Measurements from ENCODE around the gene CNST. TPM values are rescaled to one million over a fixed set of nuclear protein-coding genes. Genes with fewer than 3 reads are reported as not detected.
"Not testable (repeated sequence)": the region's sequence is repeated elsewhere in the genome, so short reads cannot be mapped to it uniquely, and the experiment has no call there.

Gene CNST
- total RNA-seq, 2 experiments from 2014 or later: 26.9 to 30.4 TPM

DNA sequence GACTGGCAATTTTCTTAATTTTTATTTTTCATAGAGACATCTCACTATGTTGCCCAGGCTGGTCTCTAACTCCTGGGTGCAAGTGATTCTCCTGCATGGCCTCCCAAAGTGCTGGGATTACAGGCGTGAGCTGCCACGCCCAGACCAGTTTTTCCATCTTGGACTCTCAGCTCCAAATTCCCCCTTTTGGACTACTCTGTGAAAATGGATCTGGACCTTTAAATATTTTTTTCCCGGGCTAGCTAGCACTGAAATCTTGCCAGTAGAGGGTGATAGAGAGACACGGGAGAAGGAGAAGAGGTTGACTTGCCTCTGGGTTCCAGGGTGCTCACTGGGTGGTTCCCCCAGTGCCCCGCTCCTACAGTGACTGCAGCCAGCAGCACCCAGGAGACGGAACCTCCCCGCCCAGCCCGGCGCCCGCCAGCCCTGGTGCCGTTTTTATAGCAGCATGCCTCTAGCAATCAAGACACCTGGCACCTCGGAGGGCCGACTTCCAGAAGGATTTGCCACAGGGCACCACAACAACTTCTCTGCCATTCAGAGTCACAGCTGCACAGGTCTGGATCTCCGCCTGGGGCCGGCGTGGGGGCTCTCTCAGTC lies 123.3 kb downstream of the CNST start:
- peaks cover 11% of the 10 kb centered on the region for H3K9me3 Mint-ChIP-seq (ENCODE audit: insufficient read depth)
- no peaks in the 10 kb centered on the region for H3K27me3 Mint-ChIP-seq (ENCODE audit: low read depth)
- ChIA-PET CTCF (interaction anchor here (0.6 to 2.1 kb wide), 17 partner anchors 8 to 192 kb away, joined by 3 to 22 read pairs (median 3); partner anchors contain the start of gene SCCPDH), POLR2A (no interaction called here)
- no peak overlapping the region for H3K27ac Mint-ChIP-seq
- no peak overlapping the region for H3K4me3 Mint-ChIP-seq
- ATAC-seq (peak; percentile 98), DNase-seq (peak; percentile 66)
- H3K36me3 Mint-ChIP-seq (ENCODE audit: low read depth): peaks cover 5% of the 10 kb centered on the region
- no peaks in the 10 kb centered on the region for H3K4me1 Mint-ChIP-seq (ENCODE audit: low read depth)

DNA sequence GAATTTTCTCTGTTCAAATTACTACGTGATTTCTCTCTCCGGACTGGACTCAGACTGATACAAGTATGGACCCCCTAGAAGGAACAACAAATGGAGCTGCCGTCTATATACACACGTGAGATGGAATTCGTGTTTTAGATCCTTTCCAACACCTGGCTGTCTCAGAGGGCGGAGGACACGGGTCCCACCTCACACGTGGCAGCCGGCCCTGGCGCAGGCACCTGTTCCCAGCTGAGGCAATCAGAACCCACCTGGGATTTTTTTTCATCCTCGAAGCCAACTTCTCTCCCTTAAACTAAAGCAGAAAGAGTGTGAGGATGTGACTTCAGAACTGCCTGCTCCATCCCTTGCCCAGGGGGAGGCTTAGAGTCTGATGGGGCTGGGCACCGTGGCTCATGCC lies 123.8 kb downstream of the CNST start:
- Mint-ChIP-seq H3K4me3 (no peak overlapping the region), H3K27me3 (ENCODE audit: low read depth) (no peaks in the 10 kb centered on the region), H3K27ac (no peak overlapping the region), H3K36me3 (ENCODE audit: low read depth) (peaks cover 5% of the 10 kb centered on the region), H3K9me3 (ENCODE audit: insufficient read depth) (peaks cover 11% of the 10 kb centered on the region), H3K4me1 (ENCODE audit: low read depth) (no peaks in the 10 kb centered on the region)
- ChIA-PET POLR2A (interaction anchor here (0.6 kb wide), 1 partner anchor 1521 kb away, joined by 3 read pairs; no protein-coding TSS in a partner anchor), CTCF (interaction anchor here (0.7 to 2.1 kb wide), 7 partner anchors 8 to 92 kb away, joined by 3 to 22 read pairs (median 4); partner anchors contain the start of gene SCCPDH)
- no peak for ATAC-seq
- no peak for DNase-seq

DNA sequence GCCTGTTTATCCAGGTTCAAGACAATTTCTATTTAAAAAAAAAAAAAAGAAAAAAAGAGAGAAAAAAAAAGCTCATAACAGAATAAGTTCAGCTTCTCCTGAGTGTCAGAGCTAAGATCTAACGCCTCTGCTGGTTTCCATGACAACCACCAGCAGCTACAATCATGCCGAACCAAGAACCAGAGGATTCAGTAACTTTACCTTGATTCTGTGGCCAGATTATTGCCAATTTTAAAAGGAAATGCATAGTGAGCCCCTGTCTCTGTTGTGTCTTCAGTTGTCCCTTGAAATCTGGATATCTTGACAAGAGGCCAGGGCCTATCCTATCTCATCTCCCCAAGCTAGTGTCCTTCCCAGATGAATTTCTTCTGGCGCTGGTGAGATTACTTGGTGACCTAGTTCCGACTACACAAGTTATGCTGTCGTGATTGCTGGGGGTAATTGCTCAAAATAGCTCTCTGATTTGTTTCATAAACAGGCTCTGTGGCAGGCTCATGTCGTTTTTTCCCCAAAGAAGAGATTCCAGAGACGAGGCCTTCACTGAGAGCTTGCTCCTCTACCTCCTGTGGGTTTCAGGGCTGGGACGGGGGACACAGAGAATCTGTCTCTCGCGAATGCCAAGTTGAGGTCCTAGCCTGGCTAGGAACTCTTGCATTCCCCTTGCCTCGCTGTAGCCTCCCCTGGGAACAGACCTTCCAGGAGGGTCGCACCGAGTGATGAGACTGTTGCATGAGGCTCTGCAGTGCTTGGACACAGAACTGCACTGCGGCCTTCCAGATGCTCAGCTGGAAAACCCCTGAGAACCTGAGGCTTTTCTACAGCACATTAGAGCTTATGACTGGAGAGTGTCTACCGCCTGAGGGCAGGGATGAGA lies 125.6 kb downstream of the CNST start:
- H3K4me1 Mint-ChIP-seq (ENCODE audit: low read depth): no peaks in the 10 kb centered on the region
- CTCF ChIA-PET: interaction anchor here (1.4 kb wide), 2 partner anchors 32 to 61 kb away, joined by 3 to 5 read pairs; partner anchors contain the start of gene SCCPDH
- H3K27ac Mint-ChIP-seq: no peak overlapping the region

DNA sequence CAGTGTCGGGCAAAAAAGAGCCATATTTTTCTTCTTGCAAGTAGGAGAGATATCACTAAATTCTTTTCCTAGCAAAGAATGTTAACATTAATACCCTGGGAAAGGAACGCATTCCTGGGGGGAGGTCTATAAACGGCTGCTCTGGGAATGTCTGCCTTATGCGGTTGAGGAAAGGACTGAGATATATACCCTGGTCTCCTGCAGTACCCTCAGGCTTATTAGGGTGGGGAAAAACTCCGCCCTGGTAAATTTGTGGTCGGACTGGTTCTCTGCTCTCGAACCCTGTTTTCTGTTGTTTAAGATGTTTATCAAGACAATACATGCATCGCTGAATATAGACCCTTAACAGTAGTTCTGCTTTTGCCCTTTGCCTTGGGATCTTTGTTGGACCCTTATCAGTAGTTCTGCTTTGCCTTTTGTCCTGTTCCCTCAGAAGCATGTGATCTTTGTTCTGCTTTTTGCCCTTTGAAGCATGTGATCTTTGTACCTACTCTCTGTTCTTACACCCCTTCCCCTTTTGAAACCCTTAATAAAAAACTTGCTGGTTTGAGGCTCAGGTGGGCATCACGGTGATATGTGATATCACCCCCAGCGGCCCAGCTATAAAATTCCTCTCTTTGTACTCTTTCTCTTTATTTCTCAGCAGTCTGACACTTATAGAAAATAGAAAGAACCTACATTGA lies 128.1 kb downstream of the CNST start:
- H3K27ac Mint-ChIP-seq; CTCF ChIA-PET; ATAC-seq; POLR2A ChIA-PET; H3K4me3 Mint-ChIP-seq; H3K4me1 Mint-ChIP-seq (ENCODE audit: low read depth); DNase-seq; H3K36me3 Mint-ChIP-seq (ENCODE audit: low read depth); H3K27me3 Mint-ChIP-seq (ENCODE audit: low read depth): not testable (repeated sequence)
- peaks cover 11% of the 10 kb centered on the region for H3K9me3 Mint-ChIP-seq (ENCODE audit: insufficient read depth)

More for the DNA sequence above, 125.6 kb downstream of the CNST start:
- POLR2A ChIA-PET: no interaction called here
- peaks cover 5% of the 10 kb centered on the region for H3K36me3 Mint-ChIP-seq (ENCODE audit: low read depth)
- H3K9me3 Mint-ChIP-seq (ENCODE audit: insufficient read depth): peaks cover 11% of the 10 kb centered on the region
- H3K27me3 Mint-ChIP-seq (ENCODE audit: low read depth): no peaks in the 10 kb centered on the region
- no peak overlapping the region for H3K4me3 Mint-ChIP-seq
- ATAC-seq: no peak
- no peak for DNase-seq

DNA sequence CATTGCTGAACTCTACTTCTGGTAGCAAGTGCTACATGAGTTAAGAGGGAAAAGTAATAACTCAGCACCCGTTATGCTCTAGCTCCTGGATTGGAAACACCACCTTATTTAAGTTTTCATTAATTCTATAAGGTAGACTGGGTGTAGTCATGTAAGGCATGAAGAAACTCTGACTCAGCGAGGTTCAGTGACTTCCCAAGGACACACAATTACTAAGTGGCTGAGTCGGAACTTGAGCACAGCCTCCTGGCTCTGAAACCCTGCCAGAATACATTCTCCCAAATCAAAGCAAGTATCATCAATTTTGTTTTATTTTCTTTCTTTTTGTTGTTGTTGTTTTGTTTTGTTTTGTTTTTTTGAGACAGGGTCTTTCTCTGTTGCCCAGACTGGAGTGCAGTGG lies 128.9 kb downstream of the CNST start:
- no peak overlapping the region for H3K27ac Mint-ChIP-seq
- peaks cover 12% of the 10 kb centered on the region for H3K4me1 Mint-ChIP-seq (ENCODE audit: low read depth)
- no peak overlapping the region for H3K4me3 Mint-ChIP-seq
- DNase-seq: no peak
- no peaks in the 10 kb centered on the region for H3K27me3 Mint-ChIP-seq (ENCODE audit: low read depth)
- CTCF ChIA-PET: interaction anchor here (1.9 kb wide), 1 partner anchor 15 kb away, joined by 8 read pairs; no protein-coding TSS in a partner anchor
- peaks cover 11% of the 10 kb centered on the region for H3K9me3 Mint-ChIP-seq (ENCODE audit: insufficient read depth)
- no peak for ATAC-seq
- H3K36me3 Mint-ChIP-seq (ENCODE audit: low read depth): peaks cover 5% of the 10 kb centered on the region
- POLR2A ChIA-PET: no interaction called here

DNA sequence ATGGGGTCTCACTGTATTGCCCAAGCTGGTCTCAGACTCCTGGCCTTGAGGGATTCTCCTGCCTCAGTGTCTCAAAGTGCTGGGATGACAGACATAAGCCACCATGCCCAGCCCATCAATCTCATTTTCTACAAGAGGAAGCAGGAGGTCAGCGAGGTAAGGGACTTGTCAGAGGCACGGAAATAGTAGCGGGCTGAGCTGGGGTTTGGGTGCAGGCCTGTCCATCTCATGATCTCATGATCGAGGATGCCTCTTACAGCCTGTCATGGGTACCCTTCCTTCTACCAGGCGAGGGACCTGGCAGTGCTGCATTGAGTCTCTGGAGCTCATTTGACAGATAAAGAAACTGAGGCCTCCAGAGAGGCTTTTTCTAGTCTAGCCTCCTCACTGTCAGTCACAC lies 129.4 kb downstream of the CNST start:
- Mint-ChIP-seq H3K36me3 (ENCODE audit: low read depth) (peaks cover 5% of the 10 kb centered on the region), H3K9me3 (ENCODE audit: insufficient read depth) (peaks cover 11% of the 10 kb centered on the region), H3K4me1 (ENCODE audit: low read depth) (peaks cover 12% of the 10 kb centered on the region), H3K27ac (no peak overlapping the region), H3K27me3 (ENCODE audit: low read depth) (no peaks in the 10 kb centered on the region), H3K4me3 (no peak overlapping the region)
- ChIA-PET CTCF (interaction anchor here (1.3 to 1.9 kb wide), 2 partner anchors 15 to 117 kb away, joined by 3 to 8 read pairs; no protein-coding TSS in a partner anchor), POLR2A (no interaction called here)
- ATAC-seq (no peak), DNase-seq (no peak)

DNA sequence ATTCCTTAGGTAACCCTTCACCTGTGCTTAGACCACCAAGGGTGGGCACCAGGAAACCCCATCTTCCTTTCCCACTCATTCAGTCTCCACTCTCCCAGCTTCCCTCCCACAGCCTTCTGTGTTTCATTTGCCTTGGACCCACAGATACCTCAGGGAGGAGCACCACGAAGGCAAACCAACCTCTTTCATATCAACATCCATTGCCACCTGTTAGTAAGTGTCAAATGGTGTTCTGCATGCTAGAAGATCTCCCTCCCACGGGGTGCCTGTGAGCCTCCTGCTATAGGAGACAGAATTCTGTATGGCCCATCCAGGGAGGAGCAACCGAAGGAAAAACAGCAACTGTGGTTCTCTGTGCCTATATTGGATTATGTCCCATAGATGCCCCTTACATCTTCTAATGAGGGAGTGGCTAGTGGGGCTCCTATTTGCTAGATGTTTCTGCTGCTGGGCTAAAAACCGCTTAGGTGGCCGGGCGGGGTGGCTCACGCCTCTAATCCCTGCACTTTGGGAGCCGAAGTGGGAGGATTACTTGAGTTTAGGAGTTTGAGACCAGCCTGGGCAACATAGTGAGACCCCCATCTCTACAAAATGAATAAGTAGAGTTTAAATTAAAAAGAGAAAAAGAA lies 132.3 kb downstream of the CNST start:
- ChIA-PET CTCF (interaction anchor here (1.4 kb wide), 1 partner anchor 9 kb away, joined by 5 read pairs; no protein-coding TSS in a partner anchor), POLR2A (no interaction called here)
- DNase-seq: no peak
- Mint-ChIP-seq H3K36me3 (ENCODE audit: low read depth) (no peaks in the 10 kb centered on the region), H3K27ac (peak overlapping the region; percentile 15), H3K4me3 (peak overlapping the region; percentile 22), H3K4me1 (ENCODE audit: low read depth) (peaks cover 12% of the 10 kb centered on the region), H3K9me3 (ENCODE audit: insufficient read depth) (peaks cover 7% of the 10 kb centered on the region), H3K27me3 (ENCODE audit: low read depth) (no peaks in the 10 kb centered on the region)
- peak; percentile 3 for ATAC-seq

DNA sequence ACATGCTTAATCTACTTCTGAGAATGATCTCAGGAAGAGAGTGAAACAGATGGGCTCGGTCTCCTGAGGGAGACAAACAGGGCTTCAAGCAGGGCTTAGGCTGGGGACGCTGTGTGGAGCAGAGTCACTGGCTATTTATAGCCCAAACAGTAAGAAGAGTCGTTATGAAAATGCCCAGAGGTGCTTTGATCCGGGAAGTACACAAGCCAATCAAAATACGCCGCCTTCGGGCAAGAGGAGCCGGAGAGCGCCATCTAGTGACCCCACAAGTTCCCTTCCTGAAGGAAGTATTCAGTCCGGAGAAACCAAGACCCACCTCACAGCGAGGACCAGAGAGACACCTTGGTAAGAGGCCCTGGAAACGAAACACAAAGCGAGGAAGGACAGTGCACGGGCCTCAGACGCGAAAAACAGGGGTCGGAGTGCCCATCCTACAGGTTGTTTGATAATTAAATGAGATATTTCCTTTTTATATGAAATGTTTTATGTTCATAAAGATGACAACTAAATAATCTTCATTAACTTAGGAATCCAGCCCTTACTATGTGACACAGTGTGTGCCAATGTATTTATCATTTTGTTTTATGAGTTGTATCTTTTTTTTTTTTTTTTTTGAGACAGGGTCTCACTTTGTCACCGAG lies 133.0 kb downstream of the CNST start:
- ATAC-seq (peak; percentile 96), DNase-seq (peak; percentile 90)
- POLR2A ChIA-PET: no interaction called here
- no peaks in the 10 kb centered on the region for H3K36me3 Mint-ChIP-seq (ENCODE audit: low read depth)
- peak overlapping the region; percentile 15 for H3K27ac Mint-ChIP-seq
- peak overlapping the region; percentile 22 for H3K4me3 Mint-ChIP-seq
- peaks cover 14% of the 10 kb centered on the region for H3K4me1 Mint-ChIP-seq (ENCODE audit: low read depth)
- CTCF ChIA-PET: no interaction called here
- H3K27me3 Mint-ChIP-seq (ENCODE audit: low read depth): no peaks in the 10 kb centered on the region
- H3K9me3 Mint-ChIP-seq (ENCODE audit: insufficient read depth): peaks cover under 1% of the 10 kb centered on the region

DNA sequence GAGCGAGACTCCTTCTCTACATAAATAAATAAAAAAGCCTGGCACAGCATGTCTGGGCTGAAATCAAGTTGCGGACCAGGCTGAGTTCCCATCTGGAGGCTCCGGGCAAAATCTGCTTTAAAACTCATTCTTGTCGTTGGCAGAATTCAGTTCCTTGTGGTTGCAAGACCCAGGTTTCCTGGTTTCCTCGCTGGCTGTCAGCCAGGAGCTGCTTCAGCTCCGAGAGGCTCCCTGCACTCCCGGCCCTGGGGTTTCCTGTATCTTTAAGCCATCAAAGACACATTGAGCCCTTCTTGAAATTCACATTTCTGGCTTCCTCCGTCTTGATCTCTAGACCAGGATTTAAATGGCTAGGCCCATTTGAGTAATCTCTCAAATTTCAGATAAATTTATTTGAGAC lies 137.3 kb downstream of the CNST start:
- no peaks in the 10 kb centered on the region for H3K27me3 Mint-ChIP-seq (ENCODE audit: low read depth)
- H3K4me1 Mint-ChIP-seq (ENCODE audit: low read depth): peaks cover 24% of the 10 kb centered on the region
- ChIA-PET POLR2A (no interaction called here), CTCF (interaction anchor here (0.8 kb wide), 1 partner anchor 189 kb away, joined by 3 read pairs; no protein-coding TSS in a partner anchor)
- ATAC-seq: no peak
- H3K27ac Mint-ChIP-seq: no peak overlapping the region
- no peak for DNase-seq
- H3K9me3 Mint-ChIP-seq (ENCODE audit: insufficient read depth): no peaks in the 10 kb centered on the region
- H3K36me3 Mint-ChIP-seq (ENCODE audit: low read depth): no peaks in the 10 kb centered on the region
- H3K4me3 Mint-ChIP-seq: no peak overlapping the region

DNA sequence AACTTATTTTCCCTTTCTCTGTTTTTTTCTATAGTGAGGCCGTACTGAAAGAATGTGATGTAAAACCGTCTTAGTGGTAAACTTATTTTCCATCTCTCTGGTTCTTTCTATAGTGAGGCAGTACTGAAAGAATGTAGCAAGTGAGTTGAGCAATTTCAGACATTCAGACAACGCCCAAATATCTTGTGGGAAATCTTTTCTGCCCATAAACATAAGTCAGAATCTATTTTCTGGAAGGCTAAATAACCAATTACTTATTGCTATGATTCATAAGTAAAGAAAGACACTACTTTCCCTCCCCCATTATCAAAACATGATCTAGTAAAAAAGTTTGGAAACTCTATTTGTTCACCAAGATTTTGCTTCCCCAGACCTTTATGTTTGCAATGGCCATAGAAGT lies 139.1 kb downstream of the CNST start:
- H3K27me3 Mint-ChIP-seq (ENCODE audit: low read depth): no peaks in the 10 kb centered on the region
- no peaks in the 10 kb centered on the region for H3K36me3 Mint-ChIP-seq (ENCODE audit: low read depth)
- DNase-seq: no peak
- no peak overlapping the region for H3K27ac Mint-ChIP-seq
- CTCF ChIA-PET: no interaction called here
- H3K4me1 Mint-ChIP-seq (ENCODE audit: low read depth): peaks cover 30% of the 10 kb centered on the region
- ATAC-seq: no peak
- POLR2A ChIA-PET: no interaction called here
- H3K9me3 Mint-ChIP-seq (ENCODE audit: insufficient read depth): no peaks in the 10 kb centered on the region
- no peak overlapping the region for H3K4me3 Mint-ChIP-seq

DNA sequence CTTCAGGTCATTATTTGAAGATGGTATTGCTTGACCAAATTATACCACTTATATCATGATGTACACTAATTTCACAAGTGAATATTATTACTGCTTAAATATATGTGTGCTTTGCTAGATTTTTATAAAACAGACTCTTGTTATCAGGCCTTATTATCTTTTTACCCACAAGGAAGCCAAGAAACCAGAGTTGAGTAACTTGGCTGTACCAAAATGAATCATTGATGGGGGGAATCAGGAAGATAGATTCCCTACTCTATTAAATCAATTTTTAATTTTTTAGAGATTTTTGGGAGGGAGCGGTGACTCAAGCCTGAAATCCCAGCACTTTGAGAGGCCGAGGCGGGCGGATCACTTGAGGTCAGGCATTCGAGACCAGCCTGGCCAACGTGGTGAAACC lies 141.9 kb downstream of the CNST start:
- DNase-seq (no peak), ATAC-seq (no peak)
- CTCF ChIA-PET: interaction anchor here (0.8 kb wide), 1 partner anchor 19 kb away, joined by 3 read pairs; no protein-coding TSS in a partner anchor
- Mint-ChIP-seq H3K4me1 (ENCODE audit: low read depth) (peaks cover 30% of the 10 kb centered on the region), H3K9me3 (ENCODE audit: insufficient read depth) (no peaks in the 10 kb centered on the region), H3K4me3 (no peak overlapping the region), H3K36me3 (ENCODE audit: low read depth) (no peaks in the 10 kb centered on the region), H3K27ac (no peak overlapping the region), H3K27me3 (ENCODE audit: low read depth) (peaks cover 11% of the 10 kb centered on the region)
- POLR2A ChIA-PET: no interaction called here

Measured in activated CD8-positive, alpha-beta T cell treated with anti-CD3 and anti-CD28 coated beads, Interleukin-2, amount 10 ng/mL, durations not matched to agents 7 days and 5 days (primary cell).